PC-3 (cell line): ENCODE measurements around the gene VDR. TPM values are rescaled to one million over a fixed set of nuclear protein-coding genes. Genes with fewer than 3 reads are reported as not detected.

Experiments used
- ATAC-seq: fragments of 200-7000 bp; cut with Tn5 transposase; 2 replicates; pipeline ENCODE4 v1.9.1; 2020; ENCODE audit warnings: mild to moderate bottlenecking, moderate library complexity
- BruUV-seq: library from RNA; stranded (reverse); fragments of 400-500 nt; replicated peaks from 2 replicates; lab custom pipeline; 2021; lab: Mats Ljungman, UMichigan
- CTCF ChIA-PET: fragments of 300-600 bp; sonication (Branson Sonifier 250); formaldehyde crosslinking; loops from one replicate; lab custom pipeline; 2022; ENCODE audit warnings: antibody characterized with exemption; lab: Charles Lee
- POLR2A ChIA-PET: fragments of 300-600 bp; sonication (Branson Sonifier 250); formaldehyde crosslinking; loops from one replicate; lab custom pipeline; 2022; ENCODE audit warnings: antibody characterized with exemption; ENCODE audit not compliant: unreplicated experiment; lab: Charles Lee
- DNase-seq: peaks from one replicate; pipeline ENCODE4 v3.0.0-alpha.2; 2015
- H2AFZ ChIP-seq: fragments of 300-600 bp; sonication (generic); 2 replicates; pipeline ENCODE4 v1.6.0; 2016; ENCODE audit warnings: antibody characterized with exemption, low read length
- H3F3A ChIP-seq: fragments of 300-600 bp; sonication (generic); one replicate; pipeline ENCODE4 v1.6.0; 2017; ENCODE audit warnings: antibody characterized with exemption, low read length, control low read depth, mild to moderate bottlenecking; ENCODE audit not compliant: unreplicated experiment
- H3K27ac ChIP-seq: fragments of 300-600 bp; sonication (generic); 2 replicates; pipeline ENCODE4 v1.5.1; 2016; ENCODE audit warnings: mild to moderate bottlenecking, low read length
- H3K27me3 ChIP-seq: fragments of 300-600 bp; sonication (generic); 2 replicates; pipeline ENCODE4 v1.6.1; 2016; ENCODE audit warnings: low read length, mixed read lengths
- H3K36me3 ChIP-seq: fragments of 300-600 bp; sonication (generic); 2 replicates; pipeline ENCODE4 v1.6.1; 2016; ENCODE audit warnings: low read depth, mixed run types, low read length, mixed read lengths
- H3K4me1 ChIP-seq: fragments of 300-600 bp; sonication (generic); 2 replicates; pipeline ENCODE4 v1.5.1; 2016; ENCODE audit warnings: low read length; ENCODE audit not compliant: insufficient read depth
- H3K4me2 ChIP-seq: fragments of 300-600 bp; sonication (generic); 2 replicates; pipeline ENCODE4 v1.6.0; 2016; ENCODE audit warnings: low read length
- H3K4me3 ChIP-seq: fragments of 300-600 bp; sonication (generic); 2 replicates; pipeline ENCODE4 v1.5.1; 2016; ENCODE audit warnings: mild to moderate bottlenecking, low read length, mixed read lengths
- H3K79me2 ChIP-seq: fragments of 300-600 bp; sonication (generic); 2 replicates; pipeline ENCODE4 v1.6.1; 2017; ENCODE audit warnings: low read length, mixed read lengths
- H3K9ac ChIP-seq: fragments of 300-600 bp; sonication (generic); 2 replicates; pipeline ENCODE4 v1.6.0; 2016; ENCODE audit warnings: mild to moderate bottlenecking, low read length
- H3K9me2 ChIP-seq: fragments of 300-600 bp; sonication (generic); replicated peaks from 2 replicates; pipeline ENCODE4 v1.6.1; 2016; ENCODE audit warnings: mixed run types, low read length, mixed read lengths
- H3K9me3 ChIP-seq: fragments of 300-600 bp; sonication (generic); 2 replicates; pipeline ENCODE4 v1.6.1; 2016; ENCODE audit warnings: low read length, mixed read lengths
- H4K20me1 ChIP-seq: fragments of 300-600 bp; sonication (generic); 2 replicates; pipeline ENCODE4 v1.6.1; 2016; ENCODE audit warnings: low read length, mixed read lengths
- EZH2 ChIP-seq: fragments of 300-600 bp; sonication (generic); IDR thresholded peaks from one replicate; pipeline ENCODE4 v1.6.1; 2017; ENCODE audit warnings: antibody characterized with exemption, mild to moderate bottlenecking, low read length; ENCODE audit not compliant: unreplicated experiment
- EZH2phosphoT487 ChIP-seq: fragments of 300-600 bp; sonication (generic); IDR thresholded peaks from 2 replicates; pipeline ENCODE4 v1.6.1; 2018; ENCODE audit warnings: mild to moderate bottlenecking, antibody characterized with exemption, low read length, borderline replicate concordance
- intact Hi-C: fragments of 100-400 bp; cut with micrococcal nuclease; formaldehyde crosslinking; loops from 2 replicates; pipeline ENCODE4 v1.9.0; 2023
- total RNA-seq: library from RNA; depleted of rRNA; stranded (reverse); fragments of >200 nt; gene quantifications from 2 replicates; pipeline ENCODE4 v1.2.3, GENCODE V29; 2014
- TF ChIP-seq, protein P1 (sequence below): fragments of 300-600 bp; sonication (generic); conservative IDR thresholded peaks from 2 replicates; pipeline ENCODE4 v1.5.1; 2017; ENCODE audit warnings: antibody characterized with exemption, low read depth, mild to moderate bottlenecking, low read length

The VDR gene
- total RNA-seq, 1 experiment from 2014 or later, result 19.9 TPM

DNA sequence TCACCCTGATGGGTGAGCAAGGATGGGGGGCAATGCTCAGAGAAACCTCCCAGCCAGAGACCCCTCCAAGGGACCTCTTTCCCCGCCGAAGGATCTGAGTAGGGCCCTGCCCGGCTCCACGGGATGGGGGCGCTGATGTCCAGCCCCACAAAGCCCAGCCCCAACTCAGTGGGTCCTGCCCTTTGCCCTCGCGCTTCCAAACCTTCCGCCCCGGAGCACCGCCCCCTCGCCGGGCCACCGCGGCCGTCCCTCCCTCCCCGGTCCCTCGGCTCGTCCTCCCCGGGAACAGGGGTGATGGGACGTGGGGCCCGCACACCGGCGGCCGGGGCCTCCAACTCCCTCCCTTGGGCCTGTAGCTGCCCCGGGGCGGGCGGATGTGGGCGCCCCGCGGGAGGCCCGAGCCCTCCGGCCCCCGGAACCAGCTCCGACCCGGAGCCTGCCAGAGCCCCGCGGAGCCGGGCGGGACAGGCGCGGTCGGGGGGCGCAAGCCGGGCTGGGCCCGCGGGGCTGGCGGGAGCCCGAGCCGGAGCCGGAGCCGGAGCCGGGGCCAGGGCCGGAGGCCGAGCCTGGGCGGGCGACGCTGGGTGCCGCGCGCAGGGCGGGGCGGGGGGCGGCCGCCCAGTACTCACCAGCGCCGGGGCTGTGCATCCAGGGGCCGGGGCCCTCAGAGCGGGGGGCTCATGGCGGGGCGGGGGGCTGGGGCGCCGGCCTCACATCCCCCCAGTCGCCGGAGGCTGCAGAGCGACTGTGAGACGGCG, 85.5 kb downstream of the VDR start:
- H3F3A ChIP-seq, result no peaks in the 10 kb centered on the region
- TF ChIP-seq EZH2, result no peak
- TF ChIP-seq EZH2phosphoT487, result no peak
- TF ChIP-seq, protein P1, sequence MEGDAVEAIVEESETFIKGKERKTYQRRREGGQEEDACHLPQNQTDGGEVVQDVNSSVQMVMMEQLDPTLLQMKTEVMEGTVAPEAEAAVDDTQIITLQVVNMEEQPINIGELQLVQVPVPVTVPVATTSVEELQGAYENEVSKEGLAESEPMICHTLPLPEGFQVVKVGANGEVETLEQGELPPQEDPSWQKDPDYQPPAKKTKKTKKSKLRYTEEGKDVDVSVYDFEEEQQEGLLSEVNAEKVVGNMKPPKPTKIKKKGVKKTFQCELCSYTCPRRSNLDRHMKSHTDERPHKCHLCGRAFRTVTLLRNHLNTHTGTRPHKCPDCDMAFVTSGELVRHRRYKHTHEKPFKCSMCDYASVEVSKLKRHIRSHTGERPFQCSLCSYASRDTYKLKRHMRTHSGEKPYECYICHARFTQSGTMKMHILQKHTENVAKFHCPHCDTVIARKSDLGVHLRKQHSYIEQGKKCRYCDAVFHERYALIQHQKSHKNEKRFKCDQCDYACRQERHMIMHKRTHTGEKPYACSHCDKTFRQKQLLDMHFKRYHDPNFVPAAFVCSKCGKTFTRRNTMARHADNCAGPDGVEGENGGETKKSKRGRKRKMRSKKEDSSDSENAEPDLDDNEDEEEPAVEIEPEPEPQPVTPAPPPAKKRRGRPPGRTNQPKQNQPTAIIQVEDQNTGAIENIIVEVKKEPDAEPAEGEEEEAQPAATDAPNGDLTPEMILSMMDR, result peak; percentile 45
- H3K4me1 ChIP-seq, result peaks cover 72% of the 10 kb centered on the region
- H4K20me1 ChIP-seq, result peaks cover 25% of the 10 kb centered on the region; the same call in 1 of the 2 replicates
- no peaks in the 10 kb centered on the region for H3K27me3 ChIP-seq
- peaks cover 60% of the 10 kb centered on the region for H3K79me2 ChIP-seq
- DNase-seq, result no peak
- H3K4me3 ChIP-seq, result peak overlapping the region; percentile 86
- ChIA-PET POLR2A (no interaction called here), CTCF (interaction anchor here (2.8 kb wide), 1 partner anchor 19 kb away, joined by 14 read pairs; no protein-coding TSS in a partner anchor)
- peak overlapping the region; percentile 84 for H3K9ac ChIP-seq
- no TSS peak for BruUV-seq
- no peak overlapping the region for H3K27ac ChIP-seq
- H3K36me3 ChIP-seq, result peaks cover 10% of the 10 kb centered on the region
- no peaks in the 10 kb centered on the region for H3K9me3 ChIP-seq
- no peaks in the 10 kb centered on the region for H3K9me2 ChIP-seq
- H3K4me2 ChIP-seq, result peak overlapping the region; percentile 100
- peak overlapping the region; percentile 51; the same call in 1 of the 2 replicates for H2AFZ ChIP-seq
- ATAC-seq, result peak; percentile 18
- intact Hi-C loops, result no loop called here

DNA sequence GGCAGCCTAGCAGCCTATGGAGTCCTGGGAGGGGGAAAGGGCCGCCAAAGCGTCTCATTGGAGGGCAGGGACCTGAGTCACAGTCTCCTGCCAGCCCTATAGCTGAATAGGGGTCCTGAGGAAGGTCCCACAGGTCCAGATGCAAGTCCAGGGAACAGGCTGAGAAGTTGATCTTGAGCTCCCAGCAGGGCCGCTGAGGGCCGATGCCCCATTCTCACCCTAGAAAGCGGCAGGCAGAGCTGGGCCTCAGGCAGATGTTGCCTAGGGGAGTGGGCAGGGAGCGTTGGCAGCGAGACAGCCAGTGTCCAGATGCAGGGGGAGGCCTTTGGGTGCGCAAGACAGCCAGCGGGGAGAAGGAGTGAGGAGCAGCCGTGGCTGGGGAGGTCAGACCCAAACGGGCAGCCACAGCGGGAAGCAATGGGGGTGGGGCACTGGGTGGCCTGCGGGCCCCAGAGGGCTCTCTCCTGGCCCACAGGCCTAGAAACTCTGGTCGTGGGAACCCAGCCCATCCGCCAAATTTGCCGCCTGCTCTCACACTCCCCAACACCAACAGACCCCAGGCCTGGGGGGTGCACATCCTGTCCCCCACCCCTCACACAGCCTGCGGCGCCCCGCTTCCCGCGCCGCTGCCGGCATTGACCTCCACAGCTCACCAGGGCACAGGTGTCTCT, 86.2 kb downstream of the VDR start:
- Histone ChIP-seq H3K9me3 (no peaks in the 10 kb centered on the region), H3K79me2 (peaks cover 67% of the 10 kb centered on the region), H3K9me2 (no peaks in the 10 kb centered on the region), H3K4me1 (peaks cover 72% of the 10 kb centered on the region), H3K4me2 (peak overlapping the region; percentile 96), H3K27ac (no peak overlapping the region), H3K9ac (peak overlapping the region; percentile 70), H3F3A (no peaks in the 10 kb centered on the region), H3K36me3 (peaks cover 10% of the 10 kb centered on the region), H2AFZ (peak overlapping the region; percentile 51), H4K20me1 (peaks cover 25% of the 10 kb centered on the region; the same call in 1 of the 2 replicates), H3K27me3 (no peaks in the 10 kb centered on the region), H3K4me3 (peak overlapping the region; percentile 86)
- DNase-seq (no peak), ATAC-seq (no peak)
- CTCF ChIA-PET, result interaction anchor here (2.8 kb wide), 1 partner anchor 20 kb away, joined by 14 read pairs; no protein-coding TSS in a partner anchor
- TF ChIP-seq, protein P1, result no peak
- no peak for TF ChIP-seq EZH2phosphoT487
- TF ChIP-seq EZH2, result no peak
- POLR2A ChIA-PET, result no interaction called here
- BruUV-seq, result no TSS peak
- intact Hi-C loops, result no loop called here
